ENCODE results near the gene SMC1B. TPM values are rescaled to one million over a fixed set of nuclear protein-coding genes. Genes with fewer than 3 reads are reported as not detected.
"Not testable (repeated sequence)": the region's sequence is repeated elsewhere in the genome, so short reads cannot be mapped to it uniquely, and the experiment has no call there.

Gene SMC1B
- total RNA-seq, 2 experiments from 2014 or later = not detected

DNA sequence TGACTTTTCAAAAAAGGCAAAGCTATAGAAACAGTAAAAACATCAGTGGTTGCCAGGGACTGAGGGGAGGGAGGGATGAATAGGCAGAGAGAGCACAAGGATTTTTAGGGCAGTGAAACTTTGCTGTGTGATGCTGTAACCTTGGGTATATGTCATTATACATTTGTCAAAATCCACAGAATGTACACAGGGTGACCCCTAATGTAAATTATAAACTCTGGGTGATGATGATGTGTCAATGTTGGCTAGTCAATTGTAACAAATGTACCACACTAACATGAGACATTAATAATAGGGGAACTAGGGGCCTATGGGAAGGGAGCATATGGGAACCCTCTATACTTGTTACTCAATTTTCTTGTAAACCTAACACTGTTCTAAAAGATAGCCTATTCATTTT is 24.9 kb upstream of the SMC1B start:
- ChIA-PET CTCF (interaction anchor here (1.9 kb wide), 1 partner anchor 24 kb away, joined by 6 read pairs; the partner anchor contains the start of genes RIBC2 and SMC1B), POLR2A (no interaction called here)
- peaks cover 8% of the 10 kb centered on the region for H3K27me3 Mint-ChIP-seq
- H3K36me3 ChIP-seq (ENCODE audit: insufficient read depth, low read length) = no peaks in the 10 kb centered on the region
- H3K9me3 ChIP-seq (ENCODE audit: control insufficient read depth in 1 of 2, insufficient read depth in 1 of 2, low read length in 2 of 2) = no peaks in the 10 kb centered on the region
- no peak for DNase-seq
- TF ChIP-seq, protein P1, sequence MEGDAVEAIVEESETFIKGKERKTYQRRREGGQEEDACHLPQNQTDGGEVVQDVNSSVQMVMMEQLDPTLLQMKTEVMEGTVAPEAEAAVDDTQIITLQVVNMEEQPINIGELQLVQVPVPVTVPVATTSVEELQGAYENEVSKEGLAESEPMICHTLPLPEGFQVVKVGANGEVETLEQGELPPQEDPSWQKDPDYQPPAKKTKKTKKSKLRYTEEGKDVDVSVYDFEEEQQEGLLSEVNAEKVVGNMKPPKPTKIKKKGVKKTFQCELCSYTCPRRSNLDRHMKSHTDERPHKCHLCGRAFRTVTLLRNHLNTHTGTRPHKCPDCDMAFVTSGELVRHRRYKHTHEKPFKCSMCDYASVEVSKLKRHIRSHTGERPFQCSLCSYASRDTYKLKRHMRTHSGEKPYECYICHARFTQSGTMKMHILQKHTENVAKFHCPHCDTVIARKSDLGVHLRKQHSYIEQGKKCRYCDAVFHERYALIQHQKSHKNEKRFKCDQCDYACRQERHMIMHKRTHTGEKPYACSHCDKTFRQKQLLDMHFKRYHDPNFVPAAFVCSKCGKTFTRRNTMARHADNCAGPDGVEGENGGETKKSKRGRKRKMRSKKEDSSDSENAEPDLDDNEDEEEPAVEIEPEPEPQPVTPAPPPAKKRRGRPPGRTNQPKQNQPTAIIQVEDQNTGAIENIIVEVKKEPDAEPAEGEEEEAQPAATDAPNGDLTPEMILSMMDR (IDR thresholded peaks at IDR 0.05) = no peak
- no peak overlapping the region for H3K27ac Mint-ChIP-seq
- intact Hi-C loops (cut with DNase I, micrococcal nuclease) = loop anchor here (10.0 kb wide), 1 partner anchor 264 kb away; no protein-coding TSS in a partner anchor
- no peak for ATAC-seq (ENCODE audit: poor library complexity)
- peaks cover 25% of the 10 kb centered on the region for H3K4me1 Mint-ChIP-seq (ENCODE audit: low read depth)
- H3K4me3 Mint-ChIP-seq = no peak overlapping the region
- H3K4me1 ChIP-seq (ENCODE audit: insufficient read depth, low read length) = peaks cover 19% of the 10 kb centered on the region
- H3K36me3 Mint-ChIP-seq (ENCODE audit: low read depth) = no peaks in the 10 kb centered on the region
- no peaks in the 10 kb centered on the region for H3K27me3 ChIP-seq (ENCODE audit: control insufficient read depth in 1 of 2, insufficient read depth in 2 of 2, low read length in 2 of 2)
- no peak overlapping the region for H3K4me3 ChIP-seq (ENCODE audit: low read length)
- no peaks in the 10 kb centered on the region for H3K9me3 Mint-ChIP-seq
- H3K27ac ChIP-seq (ENCODE audit: low read depth in 1 of 2, low read length in 2 of 2) = no peak overlapping the region

DNA sequence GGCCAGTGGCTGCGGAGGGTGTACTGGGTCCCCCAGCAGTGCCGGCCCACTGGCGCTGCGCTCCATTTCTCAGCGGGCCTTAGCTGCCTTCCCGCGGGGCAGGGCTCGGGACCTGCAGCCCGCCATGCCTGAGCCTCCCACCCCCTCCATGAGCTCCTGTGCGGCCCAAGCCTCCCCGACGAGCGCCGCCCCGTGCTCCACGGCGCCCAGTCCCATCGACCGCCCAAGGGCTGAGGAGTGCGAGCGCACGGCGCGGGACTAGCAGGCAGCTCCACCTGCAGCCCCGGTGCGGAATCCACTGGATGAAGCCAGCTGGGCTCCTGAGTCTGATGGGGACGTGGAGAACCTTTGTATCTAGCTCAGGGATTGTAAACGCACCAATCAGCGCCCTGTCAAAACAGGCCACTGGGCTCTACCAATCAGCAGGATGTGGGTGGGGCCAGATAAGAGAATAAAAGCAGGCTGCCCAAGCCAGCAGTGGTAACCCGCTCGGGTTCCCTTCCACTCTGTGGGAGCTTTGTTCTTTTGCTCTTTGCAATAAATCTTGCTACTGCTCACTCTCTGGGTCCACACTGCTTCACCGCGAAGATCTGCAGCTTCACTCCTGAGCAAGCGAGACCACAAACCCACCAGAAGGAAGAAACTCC is 23.6 kb upstream of the SMC1B start:
- CTCF ChIA-PET = interaction anchor here (0.6 to 1.9 kb wide), 7 partner anchors 23 to 170 kb away, joined by 3 to 6 read pairs (median 4); partner anchors contain the start of genes RIBC2 and SMC1B
- H3K27me3 ChIP-seq (ENCODE audit: control insufficient read depth in 1 of 2, insufficient read depth in 2 of 2, low read length in 2 of 2); H3K4me3 ChIP-seq (ENCODE audit: low read length); H3K9me3 ChIP-seq (ENCODE audit: control insufficient read depth in 1 of 2, insufficient read depth in 1 of 2, low read length in 2 of 2); H3K27ac ChIP-seq (ENCODE audit: low read depth in 1 of 2, low read length in 2 of 2); H3K36me3 Mint-ChIP-seq (ENCODE audit: low read depth); H3K9me3 Mint-ChIP-seq; H3K36me3 ChIP-seq (ENCODE audit: insufficient read depth, low read length); ATAC-seq (ENCODE audit: poor library complexity); H3K27ac Mint-ChIP-seq; H3K27me3 Mint-ChIP-seq; H3K4me3 Mint-ChIP-seq: not testable (repeated sequence)
- POLR2A ChIA-PET = interaction anchor here (0.6 kb wide), 1 partner anchor 127 kb away, joined by 3 read pairs; no protein-coding TSS in a partner anchor
- peaks cover 19% of the 10 kb centered on the region for H3K4me1 ChIP-seq (ENCODE audit: insufficient read depth, low read length)
- DNase-seq = peak in 5 of 14 experiments; percentile 12 to 47 (median 23)
- peaks cover 25% of the 10 kb centered on the region for H3K4me1 Mint-ChIP-seq (ENCODE audit: low read depth)
- intact Hi-C loops (cut with DNase I, micrococcal nuclease) = loop anchor here (10.0 kb wide), 1 partner anchor 262 kb away; no protein-coding TSS in a partner anchor

DNA sequence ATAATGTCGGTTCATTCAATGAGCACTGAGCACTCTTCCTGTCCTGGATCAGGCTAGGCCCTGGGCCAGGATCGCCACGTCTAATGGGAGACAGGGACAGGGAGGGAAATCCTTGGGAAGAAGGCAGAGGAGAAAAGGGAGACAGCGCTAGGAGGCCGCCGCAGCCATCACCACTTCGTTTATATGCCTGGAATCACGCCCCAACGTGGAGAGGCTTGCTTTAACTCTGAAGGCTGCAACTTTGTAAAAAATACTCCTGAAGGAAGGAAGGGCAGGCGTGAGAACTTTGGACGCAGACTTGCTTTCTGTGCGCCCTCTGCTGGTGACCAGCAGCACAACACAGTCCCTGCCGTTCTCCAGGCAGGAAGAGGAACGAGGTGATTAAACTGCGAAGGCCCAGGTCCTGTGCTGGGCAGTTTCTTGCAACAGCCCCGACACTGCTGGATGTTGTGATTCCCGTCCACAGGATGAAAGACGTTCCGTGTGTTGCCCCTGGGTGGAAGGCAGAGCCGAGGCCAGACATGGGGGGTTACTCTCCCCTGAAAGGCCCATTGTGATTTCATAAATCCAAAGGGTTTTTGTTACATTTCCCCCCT is 22.2 kb upstream of the SMC1B start:
- Histone ChIP-seq H3K36me3 (ENCODE audit: insufficient read depth, low read length) (no peaks in the 10 kb centered on the region), H3K4me3 (ENCODE audit: low read length) (no peak overlapping the region), H3K27me3 (ENCODE audit: control insufficient read depth in 1 of 2, insufficient read depth in 2 of 2, low read length in 2 of 2) (no peaks in the 10 kb centered on the region), H3K9me3 (ENCODE audit: control insufficient read depth in 1 of 2, insufficient read depth in 1 of 2, low read length in 2 of 2) (no peaks in the 10 kb centered on the region), H3K27ac (ENCODE audit: low read depth in 1 of 2, low read length in 2 of 2) (no peak overlapping the region), H3K4me1 (ENCODE audit: insufficient read depth, low read length) (peaks cover 12% of the 10 kb centered on the region)
- Mint-ChIP-seq H3K36me3 (ENCODE audit: low read depth) (no peaks in the 10 kb centered on the region), H3K4me1 (ENCODE audit: low read depth) (peaks cover 17% of the 10 kb centered on the region), H3K9me3 (no peaks in the 10 kb centered on the region), H3K27ac (no peak overlapping the region), H3K27me3 (no peaks in the 10 kb centered on the region), H3K4me3 (no peak overlapping the region)
- ChIA-PET CTCF (interaction anchor here (1.8 kb wide), 1 partner anchor 54 kb away, joined by 4 read pairs; no protein-coding TSS in a partner anchor), POLR2A (no interaction called here)
- intact Hi-C loops (cut with DNase I, micrococcal nuclease) = loop anchor here (1.0 to 10.0 kb wide), 3 partner anchors 116 to 261 kb away; no protein-coding TSS in a partner anchor
- peak; percentile 72 to 91 (median 78) for DNase-seq
- TF ChIP-seq, protein P1 (IDR thresholded peaks at IDR 0.05) = peak; percentile 96
- ATAC-seq (ENCODE audit: poor library complexity) = peak; percentile 97
